Activated CD4-positive, CD25-positive, alpha-beta regulatory T cell treated with anti-CD3 and anti-CD28 coated beads, Interleukin-2, amount 50 U/mL, for 24 hours (primary cell): ENCODE measurements around the gene COL3A1.

Source experiments
- ATAC-seq, 2 donors: fragments of 150-1000 bp; cut with Tn5 transposase; one replicate each; pipeline ENCODE4 v1.10.0; 2021; ENCODE audit warnings: mild to moderate bottlenecking in 1 of 2, moderate library complexity in 1 of 2

COL3A1 gene

DNA sequence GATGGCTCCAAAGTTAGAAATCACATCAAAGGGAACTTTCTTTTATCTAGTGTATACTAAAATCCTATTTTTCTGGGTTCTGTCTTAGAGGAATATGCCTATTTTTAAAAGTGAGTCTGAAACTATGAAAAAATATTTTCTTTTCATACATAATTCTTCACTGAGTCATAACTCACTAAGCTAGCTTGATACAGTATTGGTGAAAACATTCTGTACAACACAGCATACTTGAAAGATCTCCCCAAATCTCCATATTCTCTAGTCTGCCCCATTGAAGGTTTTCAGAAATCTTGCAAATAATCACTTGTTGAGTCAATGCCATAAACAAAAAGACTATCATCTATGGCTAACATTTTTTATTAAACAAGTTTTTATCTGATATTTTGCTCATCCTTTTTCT, 44.5 kb downstream of the COL3A1 start:
- ATAC-seq, result no peak

GRCh38 chr2:189020179-189020578, 46.0 kb downstream of the COL3A1 start:
- no peak for ATAC-seq

DNA sequence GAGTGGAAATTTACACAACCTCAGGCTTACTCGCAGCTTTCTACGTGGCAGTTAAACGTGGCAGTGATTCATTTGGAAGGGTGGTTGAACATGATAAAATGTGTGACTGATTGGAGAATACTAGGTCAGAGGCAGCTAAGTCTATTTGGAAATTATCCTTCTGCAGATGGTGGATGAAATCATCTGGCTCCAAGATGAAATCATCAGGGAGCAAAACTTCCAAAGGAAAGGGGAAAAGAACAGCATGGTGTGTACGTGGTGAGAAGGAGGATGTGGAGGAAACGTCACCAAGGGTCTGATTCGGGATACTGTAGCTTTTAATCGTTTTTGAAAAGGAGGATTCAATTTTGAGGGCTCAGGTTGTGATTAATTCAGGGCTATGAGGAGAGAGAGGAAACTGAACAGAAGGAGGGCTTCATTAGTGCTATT, 47.9 kb downstream of the COL3A1 start:
- no peak for ATAC-seq

GRCh38 chr2:189022492-189022891, 48.3 kb downstream of the COL3A1 start:
- no peak for ATAC-seq

GRCh38 chr2:189024901-189025618, 50.9 kb downstream of the COL3A1 start:
- no peak for ATAC-seq

DNA sequence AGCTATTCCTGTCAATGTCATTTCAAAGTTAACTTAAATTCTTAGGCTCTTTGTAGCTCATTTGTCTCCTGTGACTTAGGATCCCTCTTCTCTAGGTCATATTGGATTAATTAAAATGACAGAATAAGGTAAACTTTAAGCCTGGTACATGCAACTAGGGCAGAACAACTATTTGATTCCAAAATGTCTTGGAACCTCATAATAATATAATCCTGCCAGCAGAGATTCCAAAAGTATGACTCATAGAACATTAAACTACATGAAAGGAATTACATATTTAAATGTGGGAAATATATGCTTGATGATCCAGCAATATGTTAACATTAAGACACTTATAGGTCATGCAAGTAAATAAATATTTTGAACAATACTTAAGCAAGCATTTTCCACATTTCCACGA, 63.3 kb downstream of the COL3A1 start:
- ATAC-seq, result no peak

DNA sequence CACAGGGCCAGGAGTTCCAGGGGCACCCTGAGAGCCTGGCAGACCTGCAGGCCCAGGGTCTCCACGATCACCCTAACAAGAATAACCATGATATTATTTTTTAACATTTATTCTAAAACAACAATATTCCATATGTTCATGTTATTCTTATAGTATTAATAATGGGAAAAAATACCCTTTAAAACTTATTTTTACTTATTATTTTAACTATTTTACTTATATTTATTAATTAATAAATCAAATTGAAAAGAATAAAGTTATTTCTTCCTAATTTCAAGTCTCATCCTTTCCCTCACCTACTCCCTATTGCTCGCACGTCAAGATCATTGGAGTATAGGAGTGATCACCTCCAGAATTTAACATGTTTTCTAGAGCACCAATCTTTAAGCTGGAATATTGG, 71.7 kb downstream of the COL3A1 start:
- no peak for ATAC-seq

- no peak for ATAC-seq
Measured at GRCh38 chr2:189046320-189046719, 72.1 kb downstream of the COL3A1 start.

DNA sequence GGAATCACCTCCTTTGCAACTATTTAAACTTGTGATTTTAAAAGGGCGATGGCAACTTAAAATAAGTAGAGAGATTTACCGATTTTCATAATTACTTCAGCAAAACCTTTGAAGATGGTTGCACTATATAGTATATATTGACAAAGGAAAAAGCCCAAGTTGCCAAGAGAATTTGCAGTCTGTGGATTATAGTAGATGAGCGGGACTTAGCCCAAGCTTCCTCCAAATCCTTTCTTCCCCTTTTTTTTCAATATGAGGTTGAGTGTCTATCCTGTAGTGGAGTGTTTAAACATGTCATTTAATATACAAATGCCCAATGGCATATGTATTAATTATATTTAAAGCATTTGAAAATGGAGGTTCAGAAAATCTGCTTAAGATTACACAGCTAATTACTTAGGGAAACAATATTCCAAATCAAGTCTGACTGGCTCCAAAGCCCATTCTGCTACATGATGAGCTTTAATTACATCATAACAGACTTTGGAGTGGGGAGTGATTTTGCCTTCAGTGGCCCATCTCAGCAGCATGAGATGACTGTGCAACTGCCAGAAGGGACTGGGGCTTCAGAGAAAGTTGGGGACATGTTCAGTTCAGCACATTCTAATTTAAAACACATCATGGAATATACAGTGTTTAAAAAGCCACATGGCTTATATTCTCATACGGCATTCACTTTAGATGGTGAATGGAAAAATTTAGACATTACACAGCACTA, 73.2 kb downstream of the COL3A1 start:
- no peak for ATAC-seq

DNA sequence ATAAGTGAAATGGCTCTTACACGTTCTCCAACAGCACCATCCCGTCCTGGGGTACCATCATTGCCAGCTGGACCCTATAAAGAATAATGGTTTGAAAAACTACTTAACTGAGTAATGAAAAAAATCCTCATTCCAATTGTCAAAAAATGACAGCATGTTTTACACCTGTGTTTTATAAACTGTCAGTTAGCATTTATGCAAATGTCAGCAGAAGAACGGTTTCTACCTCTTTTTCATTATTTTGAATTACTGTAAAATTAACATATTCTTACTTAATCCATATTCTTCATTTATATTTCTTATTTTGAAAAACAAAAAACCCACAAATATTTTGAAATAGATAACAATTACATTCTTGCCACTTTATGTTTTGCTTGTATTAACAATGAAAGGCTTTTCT, 74.0 kb downstream of the COL3A1 start:
- ATAC-seq, result no peak

- no peak for ATAC-seq
Measured at GRCh38 chr2:189049709-189050164, 75.6 kb downstream of the COL3A1 start.

- ATAC-seq, result no peak
Measured at GRCh38 chr2:189050165-189050712, 76.1 kb downstream of the COL3A1 start.

DNA sequence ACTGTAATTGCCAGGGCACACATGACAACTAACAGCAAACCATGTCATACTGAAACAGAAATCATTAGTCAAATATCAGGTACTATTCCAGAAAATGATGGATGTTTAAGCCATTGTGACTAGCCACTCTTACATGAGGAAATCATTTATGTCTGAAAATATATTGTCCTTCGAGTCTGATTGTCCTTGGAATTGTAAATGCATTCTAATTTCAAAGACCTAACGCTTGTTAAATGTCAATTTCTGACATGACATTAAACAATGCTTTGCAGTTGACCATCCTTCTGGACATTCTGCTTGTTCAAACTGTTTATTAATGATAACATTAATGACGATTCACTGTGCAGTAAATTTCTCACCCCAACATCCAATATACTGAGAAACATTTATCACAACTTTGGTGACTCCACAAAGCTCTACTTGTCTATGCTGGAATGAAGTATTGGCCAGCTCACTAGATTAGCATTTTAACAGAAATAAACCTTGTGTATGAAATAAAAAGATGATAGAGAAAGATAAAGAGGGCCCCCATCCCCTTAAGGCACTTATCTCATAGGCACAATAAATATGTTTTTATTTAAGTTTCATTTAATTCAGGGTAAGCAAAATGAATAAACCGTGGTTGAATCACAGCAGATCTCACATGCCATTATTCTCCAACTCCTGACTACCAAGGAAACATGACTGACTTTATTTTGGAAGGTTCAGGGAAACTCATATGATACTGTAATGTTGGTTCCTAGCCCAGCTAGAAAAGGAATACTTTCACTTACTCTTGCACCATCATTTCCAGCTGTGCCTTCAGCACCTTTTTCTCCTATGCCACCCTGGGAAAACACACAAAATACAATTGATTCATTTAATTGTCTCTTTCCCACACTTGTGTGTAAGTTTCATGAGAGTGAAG, 82.3 kb downstream of the COL3A1 start:
- no peak for ATAC-seq

DNA sequence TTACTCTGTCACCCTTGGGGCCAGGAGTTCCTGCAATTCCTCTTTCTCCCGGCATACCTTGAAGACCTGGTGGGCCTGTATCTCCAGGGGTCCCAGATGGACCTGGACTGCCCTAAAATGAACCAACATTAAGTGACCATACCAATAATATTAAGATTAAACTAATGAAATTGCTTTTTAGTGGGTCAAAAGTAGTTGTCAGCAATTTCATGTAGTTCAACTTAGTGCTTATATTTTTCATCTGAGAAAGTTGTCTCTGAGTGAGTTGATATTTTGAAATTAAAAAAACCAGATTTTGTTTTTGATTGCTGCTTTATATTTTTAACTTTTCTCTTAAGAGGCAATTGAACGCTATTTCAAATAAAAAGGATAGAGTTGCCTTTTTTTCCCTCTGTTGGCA, 83.1 kb downstream of the COL3A1 start:
- ATAC-seq, result no peak

GRCh38 chr2:189060096-189060642, 86.0 kb downstream of the COL3A1 start:
- no peak for ATAC-seq
